Measurements from ENCODE around the gene FAM13C.

FAM13C gene

DNA sequence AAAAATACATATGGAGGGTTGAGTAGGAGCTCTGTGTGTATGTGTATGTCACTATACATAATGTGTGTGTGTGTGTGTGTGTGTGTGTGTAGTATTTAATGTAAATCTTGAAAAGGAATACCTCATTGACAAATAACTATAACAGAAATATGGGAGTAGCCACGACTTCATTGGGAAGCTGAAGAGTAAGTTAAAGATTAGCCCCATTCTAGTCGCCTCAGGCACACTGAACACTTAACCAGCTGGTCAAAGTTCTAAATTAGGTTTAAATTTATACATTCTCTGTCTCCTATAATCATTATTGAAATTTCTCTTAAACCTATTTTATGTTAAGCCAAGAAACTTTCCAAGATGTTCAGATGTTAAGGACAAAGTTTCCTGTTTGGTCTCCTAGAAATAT lies 45.3 kb downstream of the FAM13C start:
- H4K20me1 ChIP-seq (ENCODE audit: insufficient read depth, low read length) = no peaks in the 10 kb centered on the region
- H3K9ac ChIP-seq (ENCODE audit: low read length) = no peak overlapping the region
- no peak overlapping the region for H2AFZ ChIP-seq (ENCODE audit: low read length)
- TF ChIP-seq EZH2phosphoT487 (IDR thresholded peaks at IDR 0.05; ENCODE audit: low read length) = no peak
- TF ChIP-seq EZH2 (optimal IDR thresholded peaks at IDR 0.05; ENCODE audit: low read depth, low read length) = no peak
- TF ChIP-seq, protein P1, sequence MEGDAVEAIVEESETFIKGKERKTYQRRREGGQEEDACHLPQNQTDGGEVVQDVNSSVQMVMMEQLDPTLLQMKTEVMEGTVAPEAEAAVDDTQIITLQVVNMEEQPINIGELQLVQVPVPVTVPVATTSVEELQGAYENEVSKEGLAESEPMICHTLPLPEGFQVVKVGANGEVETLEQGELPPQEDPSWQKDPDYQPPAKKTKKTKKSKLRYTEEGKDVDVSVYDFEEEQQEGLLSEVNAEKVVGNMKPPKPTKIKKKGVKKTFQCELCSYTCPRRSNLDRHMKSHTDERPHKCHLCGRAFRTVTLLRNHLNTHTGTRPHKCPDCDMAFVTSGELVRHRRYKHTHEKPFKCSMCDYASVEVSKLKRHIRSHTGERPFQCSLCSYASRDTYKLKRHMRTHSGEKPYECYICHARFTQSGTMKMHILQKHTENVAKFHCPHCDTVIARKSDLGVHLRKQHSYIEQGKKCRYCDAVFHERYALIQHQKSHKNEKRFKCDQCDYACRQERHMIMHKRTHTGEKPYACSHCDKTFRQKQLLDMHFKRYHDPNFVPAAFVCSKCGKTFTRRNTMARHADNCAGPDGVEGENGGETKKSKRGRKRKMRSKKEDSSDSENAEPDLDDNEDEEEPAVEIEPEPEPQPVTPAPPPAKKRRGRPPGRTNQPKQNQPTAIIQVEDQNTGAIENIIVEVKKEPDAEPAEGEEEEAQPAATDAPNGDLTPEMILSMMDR (IDR thresholded peaks at IDR 0.05; ENCODE audit: low read length) = no peak
- no peak for DNase-seq
- no peaks in the 10 kb centered on the region for H3K36me3 ChIP-seq (replicated peaks; ENCODE audit: insufficient read depth, low read length)
- H3K4me2 ChIP-seq (ENCODE audit: low read depth, low read length) = no peak overlapping the region
- no peak overlapping the region for H3K27ac ChIP-seq (ENCODE audit: low read length)
- no peaks in the 10 kb centered on the region for H3K79me2 ChIP-seq (ENCODE audit: low read length)
- no peaks in the 10 kb centered on the region for H3K9me2 ChIP-seq (replicated peaks; ENCODE audit: insufficient read depth, low read length)
- no peaks in the 10 kb centered on the region for H3K4me1 ChIP-seq (ENCODE audit: low read length)
- H3K4me3 ChIP-seq (ENCODE audit: low read length) = no peak overlapping the region
- no peaks in the 10 kb centered on the region for H3F3A ChIP-seq (ENCODE audit: insufficient read depth, low read length)
- no peaks in the 10 kb centered on the region for H3K27me3 ChIP-seq (replicated peaks; ENCODE audit: insufficient read depth, low read length)
- no peaks in the 10 kb centered on the region for H3K9me3 ChIP-seq (replicated peaks; ENCODE audit: insufficient read depth, low read length)

DNA sequence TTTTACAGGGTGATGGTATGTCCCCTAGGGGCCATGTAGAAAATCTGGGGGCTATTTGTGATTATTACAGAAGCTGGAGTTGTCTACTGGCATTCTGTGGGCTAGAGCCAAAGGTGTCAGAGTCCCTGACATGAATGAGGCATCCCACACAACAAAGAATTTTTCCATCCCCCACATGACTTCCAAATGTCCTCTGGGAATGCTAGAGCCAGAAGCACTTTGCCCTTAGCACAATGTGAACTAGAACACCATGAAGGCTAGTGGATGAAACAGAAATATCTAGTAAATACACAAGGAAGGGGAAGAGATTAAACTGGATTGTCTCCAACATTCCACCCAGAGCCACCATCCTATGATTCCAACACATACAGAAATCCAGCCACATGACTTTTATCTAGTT lies 46.9 kb downstream of the FAM13C start:
- no peak for TF ChIP-seq EZH2phosphoT487 (IDR thresholded peaks at IDR 0.05; ENCODE audit: low read length)
- TF ChIP-seq, protein P1 (IDR thresholded peaks at IDR 0.05; ENCODE audit: low read length) = no peak
- TF ChIP-seq EZH2 (optimal IDR thresholded peaks at IDR 0.05; ENCODE audit: low read depth, low read length) = no peak
- no peaks in the 10 kb centered on the region for H3K79me2 ChIP-seq (ENCODE audit: low read length)
- no peak for DNase-seq

DNA sequence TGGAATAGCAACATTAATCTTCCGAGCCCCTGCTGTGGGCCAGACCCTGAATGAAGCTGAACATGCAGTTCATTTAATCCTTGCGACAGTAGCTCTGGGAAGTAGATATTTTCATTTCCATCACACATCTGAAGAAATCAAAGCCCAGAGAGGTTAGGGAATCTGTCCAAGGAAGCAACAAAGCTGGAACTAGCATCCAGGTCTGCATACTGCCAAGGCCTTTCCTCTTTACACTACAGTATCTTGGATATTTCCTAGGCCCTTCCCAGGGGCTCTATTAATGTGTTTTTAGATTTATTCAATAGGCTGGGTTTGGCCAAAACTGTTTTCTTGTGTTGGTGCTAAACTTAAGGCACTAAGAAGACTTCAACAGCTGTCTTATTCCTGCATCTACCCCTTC lies 48.1 kb downstream of the FAM13C start:
- TF ChIP-seq, protein P1 (IDR thresholded peaks at IDR 0.05; ENCODE audit: low read length) = no peak
- TF ChIP-seq EZH2phosphoT487 (IDR thresholded peaks at IDR 0.05; ENCODE audit: low read length) (no peak), EZH2 (optimal IDR thresholded peaks at IDR 0.05; ENCODE audit: low read depth, low read length) (no peak)
- Histone ChIP-seq H3K4me3 (ENCODE audit: low read length) (no peak overlapping the region), H2AFZ (ENCODE audit: low read length) (no peak overlapping the region), H3K4me2 (ENCODE audit: low read depth, low read length) (no peak overlapping the region), H4K20me1 (ENCODE audit: insufficient read depth, low read length) (no peaks in the 10 kb centered on the region), H3F3A (ENCODE audit: insufficient read depth, low read length) (no peaks in the 10 kb centered on the region), H3K9me3 (replicated peaks; ENCODE audit: insufficient read depth, low read length) (no peaks in the 10 kb centered on the region), H3K36me3 (replicated peaks; ENCODE audit: insufficient read depth, low read length) (no peaks in the 10 kb centered on the region), H3K4me1 (ENCODE audit: low read length) (no peaks in the 10 kb centered on the region), H3K79me2 (ENCODE audit: low read length) (no peaks in the 10 kb centered on the region), H3K9me2 (replicated peaks; ENCODE audit: insufficient read depth, low read length) (no peaks in the 10 kb centered on the region), H3K9ac (ENCODE audit: low read length) (no peak overlapping the region), H3K27ac (ENCODE audit: low read length) (no peak overlapping the region), H3K27me3 (replicated peaks; ENCODE audit: insufficient read depth, low read length) (no peaks in the 10 kb centered on the region)
- DNase-seq = no peak

More for the DNA sequence above, 46.9 kb downstream of the FAM13C start:
- H3K9ac ChIP-seq (ENCODE audit: low read length) = no peak overlapping the region
- no peak overlapping the region for H2AFZ ChIP-seq (ENCODE audit: low read length)
- no peaks in the 10 kb centered on the region for H3F3A ChIP-seq (ENCODE audit: insufficient read depth, low read length)
- H3K9me2 ChIP-seq (replicated peaks; ENCODE audit: insufficient read depth, low read length) = no peaks in the 10 kb centered on the region
- no peaks in the 10 kb centered on the region for H3K9me3 ChIP-seq (replicated peaks; ENCODE audit: insufficient read depth, low read length)
- H3K27me3 ChIP-seq (replicated peaks; ENCODE audit: insufficient read depth, low read length) = no peaks in the 10 kb centered on the region
- H3K4me2 ChIP-seq (ENCODE audit: low read depth, low read length) = no peak overlapping the region
- no peaks in the 10 kb centered on the region for H3K36me3 ChIP-seq (replicated peaks; ENCODE audit: insufficient read depth, low read length)
- H3K27ac ChIP-seq (ENCODE audit: low read length) = no peak overlapping the region
- H3K4me1 ChIP-seq (ENCODE audit: low read length) = no peaks in the 10 kb centered on the region
- H4K20me1 ChIP-seq (ENCODE audit: insufficient read depth, low read length) = no peaks in the 10 kb centered on the region
- no peak overlapping the region for H3K4me3 ChIP-seq (ENCODE audit: low read length)

Measured in MM.1S (cell line).